Endothelial cell of umbilical vein (primary cell): Measurements from ENCODE around the gene SEC24C. TPM values are rescaled to one million over a fixed set of nuclear protein-coding genes. Genes with fewer than 3 reads are reported as not detected.

ENCODE experiments used
- BruUV-seq: library from RNA; stranded (reverse); fragments of 400-500 nt; replicated peaks from 2 replicates; lab custom pipeline; 2021; lab: Mats Ljungman, UMichigan
- CTCF ChIA-PET: fragments of 300-600, 350-600 bp; sonication (Branson Sonifier 250); formaldehyde crosslinking; loops from one replicate; lab custom pipeline; 2021; ENCODE audit warnings: antibody characterized with exemption, inconsistent platforms; lab: Charles Lee
- POLR2A ChIA-PET: fragments of 300-600, 350-600 bp; sonication (Branson Sonifier 250); formaldehyde crosslinking; loops from one replicate; lab custom pipeline; 2021; ENCODE audit warnings: antibody characterized with exemption, inconsistent platforms; lab: Charles Lee
- DNase-seq: peaks from one replicate; pipeline ENCODE4 v3.0.0-alpha.2; 2011; ENCODE audit warnings: low read depth, low spot score
- FAIRE-seq: peaks from 2 replicates; lab custom pipeline; 2011; peaks lifted over from hg19 to GRCh38; lab: Jason Lieb, UNC
- H2AFZ ChIP-seq: 2 replicates; pipeline ENCODE4 v1.6.0; 2012; ENCODE audit warnings: low read depth, low read length, control low read depth, inconsistent platforms
- H3K27ac ChIP-seq: 2 replicates; pipeline ENCODE4 v1.5.1; 2011; ENCODE audit warnings: low read depth, mild to moderate bottlenecking, control low read depth, low read length, moderate library complexity; ENCODE audit not compliant: insufficient read depth
- H3K27me3 ChIP-seq, 2 experiments: 2 replicates each; pipeline versions ENCODE4 v1.6.0 to v1.6.1; 2011; ENCODE audit warnings: low read length in 2 of 2, mixed read lengths in 1 of 2; ENCODE audit not compliant: control insufficient read depth in 2 of 2, insufficient read depth in 2 of 2
- H3K36me3 ChIP-seq, 2 experiments: 2 replicates in 1 of 2; 3 replicates in 1 of 2; pipeline ENCODE4 v1.5.1; 2011; ENCODE audit warnings: low read length in 2 of 2, mild to moderate bottlenecking in 1 of 2, moderate library complexity in 1 of 2; ENCODE audit not compliant: control insufficient read depth in 2 of 2, insufficient read depth in 2 of 2; ENCODE audit errors: extremely low read depth in 1 of 2
- H3K4me1 ChIP-seq: 3 replicates; pipeline ENCODE4 v1.5.1; 2011; ENCODE audit warnings: mild to moderate bottlenecking, low read length; ENCODE audit not compliant: control insufficient read depth, insufficient read depth; ENCODE audit errors: extremely low read depth
- H3K4me2 ChIP-seq: 2 replicates; pipeline ENCODE4 v1.6.1; 2011; ENCODE audit warnings: low read length, control low read depth, mixed read lengths; ENCODE audit not compliant: insufficient read depth
- H3K4me3 ChIP-seq, 3 experiments: fragments of 200-600 bp in 1 of 3; sonication (generic), shearing (Covaris generic) in 1 of 3; replicated peaks in 1 of 3; 2 replicates each; pipeline ENCODE4 v1.5.1; 2011 to 2016; ENCODE audit warnings: control low read depth in 3 of 3, low read length in 3 of 3, mild to moderate bottlenecking in 2 of 3, inconsistent platforms in 1 of 3, low read depth in 1 of 3, moderate library complexity in 1 of 3; ENCODE audit not compliant: insufficient read depth in 1 of 3
- H3K79me2 ChIP-seq: 2 replicates; pipeline ENCODE4 v1.6.0; 2012; ENCODE audit warnings: low read length, inconsistent platforms; ENCODE audit not compliant: control insufficient read depth, insufficient read depth
- H3K9ac ChIP-seq: replicated peaks from 2 replicates; pipeline ENCODE3; 2011; ENCODE audit warnings: low read length, control low read depth; ENCODE audit not compliant: insufficient read depth; ENCODE audit errors: extremely low read depth
- H3K9me1 ChIP-seq: replicated peaks from 3 replicates; pipeline ENCODE4 v1.6.0; 2011; ENCODE audit warnings: mild to moderate bottlenecking, low read length; ENCODE audit not compliant: control insufficient read depth, insufficient read depth; ENCODE audit errors: extremely low read depth
- H3K9me3 ChIP-seq: replicated peaks from 2 replicates; pipeline ENCODE4 v1.5.1; 2012; ENCODE audit warnings: low read length, inconsistent platforms; ENCODE audit not compliant: control insufficient read depth, insufficient read depth
- H4K20me1 ChIP-seq: replicated peaks from 2 replicates; pipeline ENCODE3; 2011; ENCODE audit warnings: mild to moderate bottlenecking, low read length; ENCODE audit not compliant: control insufficient read depth, insufficient read depth; ENCODE audit errors: extremely low read depth
- CTCF ChIP-seq, 2 donors: IDR thresholded peaks; 1 replicate in 1 of 2; 2 replicates in 1 of 2; pipeline ENCODE4 v1.5.1; 2011; ENCODE audit warnings: low read length in 2 of 2, mild to moderate bottlenecking in 2 of 2, moderate library complexity in 2 of 2, control low read depth in 1 of 2, inconsistent platforms in 1 of 2, low read depth in 1 of 2; ENCODE audit not compliant: insufficient read depth in 1 of 2; ENCODE audit errors: extremely low read depth in 1 of 2
- EZH2 ChIP-seq: IDR thresholded peaks from 2 replicates; pipeline ENCODE4 v1.6.1; 2012; ENCODE audit warnings: borderline replicate concordance, low read depth, mild to moderate bottlenecking, moderate library complexity, low read length, inconsistent platforms; ENCODE audit not compliant: severe bottlenecking
- FOS ChIP-seq: IDR thresholded peaks from 2 replicates; pipeline ENCODE4 v1.6.1; 2011; ENCODE audit warnings: mild to moderate bottlenecking, low read length, moderate library complexity, borderline replicate concordance; ENCODE audit not compliant: insufficient read depth
- GATA2 ChIP-seq: IDR thresholded peaks from 2 replicates; pipeline ENCODE4 v1.7.0; 2011; ENCODE audit warnings: low read depth, mild to moderate bottlenecking, moderate library complexity, mixed read lengths, low read length; ENCODE audit not compliant: insufficient read length, insufficient read depth
- JUN ChIP-seq: IDR thresholded peaks from 2 replicates; pipeline ENCODE4 v1.6.1; 2011; ENCODE audit warnings: borderline replicate concordance, low read depth; ENCODE audit not compliant: insufficient read length, insufficient read depth
- MAX ChIP-seq: IDR thresholded peaks from 2 replicates; pipeline ENCODE4 v1.6.1; 2011; ENCODE audit not compliant: insufficient read depth, insufficient read length
- MYC ChIP-seq: IDR thresholded peaks from one replicate; pipeline ENCODE4 v1.6.1; 2011; ENCODE audit warnings: mild to moderate bottlenecking, low read depth, low read length
- POLR2A ChIP-seq: IDR thresholded peaks from 2 replicates; pipeline ENCODE4 v1.6.1; 2012; ENCODE audit warnings: low read depth, mild to moderate bottlenecking, control low read depth, low read length
- POLR2AphosphoS5 ChIP-seq: IDR thresholded peaks from 2 replicates; pipeline ENCODE4 v1.6.1; 2012; ENCODE audit warnings: low read depth, mild to moderate bottlenecking, control low read depth, low read length, moderate library complexity; ENCODE audit not compliant: insufficient read depth
- dilution Hi-C: fragments of 300-500 bp; cut with MboI; formaldehyde crosslinking; loops from one replicate; pipeline ENCODE4 v1.15.0; 2019; ENCODE audit warnings: low sequenced_read_pairs; ENCODE audit not compliant: extremely low pct_ligation_motif_present
- intact Hi-C: fragments of 100-400 bp; cut with micrococcal nuclease; formaldehyde crosslinking; loops from one replicate; pipeline ENCODE4 v1.10.0; 2022
- polyA plus RNA-seq, 4 experiments: library from polyadenylated mRNA; depleted of rRNA in 3 of 4; stranded (reverse) in 3 of 4; unstranded in 1 of 4; fragments of >200 nt; gene quantifications; 2 replicates each; pipeline versions ENCODE4 v1.2.1 to v1.2.3, GENCODE V29; 2011 to 2012; ENCODE audit warnings: missing spikeins in 1 of 4
- total RNA-seq: library from RNA; stranded (reverse); gene quantifications from 2 replicates; pipeline ENCODE4 v1.2.3, GENCODE V29; 2021

SEC24C gene
- total and polyA plus RNA-seq, 2 donors (not counting 3 experiments of a cell fraction or from before 2014, with no cell fraction given) = 95.5 to 108 TPM

- Histone ChIP-seq H3K4me1 (no peaks in the 10 kb centered on the region), H3K9me3 (no peaks in the 10 kb centered on the region), H3K9ac (no peak overlapping the region), H4K20me1 (no peaks in the 10 kb centered on the region), H2AFZ (no peak overlapping the region), H3K4me2 (no peak overlapping the region), H3K4me3 (no peak overlapping the region), H3K27ac (no peak overlapping the region), H3K79me2 (peaks cover 26% of the 10 kb centered on the region), H3K36me3 (peaks cover 12 to 27% of the 10 kb centered on the region in 2 experiments), H3K27me3 (no peaks in the 10 kb centered on the region), H3K9me1 (no peaks in the 10 kb centered on the region)
- dilution Hi-C loops (no loop called here), intact Hi-C loops (no loop called here)
- ChIA-PET CTCF (no interaction called here), POLR2A (no interaction called here)
- no peak for DNase-seq
- no peak for FAIRE-seq
- no TSS peak for BruUV-seq
- TF ChIP-seq MAX (no peak), POLR2AphosphoS5 (no peak), CTCF (IDR thresholded peaks at IDR 0.05; ENCODE audit: extremely low read depth in 1 of 2, insufficient read depth in 1 of 2, low read depth in 1 of 2, low read length in 2 of 2) (no peak), POLR2A (no peak), MYC (no peak), JUN (no peak), FOS (no peak), EZH2 (no peak), GATA2 (no peak)
These were observed 6.6 kb downstream of the SEC24C start for GRCh38 chr10:73750819-73751218.
